Breast epithelium (tissue), 4 donors: ENCODE data around the gene IFRD1. TPM values are rescaled to one million over a fixed set of nuclear protein-coding genes. Genes with fewer than 3 reads are reported as not detected.

ENCODE experiments used
- DNase-seq, 2 donors: peaks; one replicate each; pipeline ENCODE4 v3.0.0-alpha.2; 2019; ENCODE audit warnings: low spot score in 2 of 2
- H3K27ac ChIP-seq, 2 donors: fragments of 200-600 bp; sonication (generic) in 1 of 2; one replicate each; pipeline ENCODE4 v1.5.1; 2016 to 2019; ENCODE audit warnings: mild to moderate bottlenecking in 1 of 2
- H3K27me3 ChIP-seq, 2 donors: fragments of 200-600 bp; sonication (generic) in 1 of 2; one replicate each; pipeline versions ENCODE4 v1.5.1 to v1.6.0; 2017 to 2019; ENCODE audit warnings: control low read depth in 1 of 2, mild to moderate bottlenecking in 1 of 2
- H3K36me3 ChIP-seq: fragments of 200-600 bp; one replicate; pipeline ENCODE4 v1.5.1; 2019
- H3K4me1 ChIP-seq, 2 donors: fragments of 200-600 bp; sonication (generic); one replicate each; pipeline ENCODE4 v1.5.1; 2016 to 2019; ENCODE audit warnings: control low read depth in 1 of 2
- H3K4me3 ChIP-seq, 3 donors: fragments of 200-600 bp; sonication (generic); 1 replicate in 2 of 3; 2 replicates in 1 of 3; pipeline ENCODE4 v1.5.1; 2016 to 2019; ENCODE audit warnings: mild to moderate bottlenecking in 3 of 3, moderate library complexity in 2 of 3
- H3K9me3 ChIP-seq, 2 donors: fragments of 200-600 bp; sonication (generic) in 1 of 2; one replicate each; pipeline ENCODE4 v1.5.1; 2016 to 2019; ENCODE audit warnings: control low read depth in 1 of 2
- POLR2A ChIP-seq: fragments of 450-650 bp; IDR thresholded peaks from one replicate; pipeline ENCODE4 v1.6.1; 2016; ENCODE audit warnings: antibody characterized with exemption, mild to moderate bottlenecking, moderate library complexity
- POLR2AphosphoS5 ChIP-seq, 3 donors: sonication (generic); formaldehyde crosslinking; IDR thresholded peaks; one replicate each; pipeline ENCODE4 v1.6.1; 2017; ENCODE audit warnings: antibody characterized with exemption in 3 of 3
- intact Hi-C: fragments of 100-400 bp; cut with DNase I; formaldehyde crosslinking; loops from one replicate; pipeline ENCODE4 v1.15.1; 2023; ENCODE audit warnings: low total_unique reads
- total RNA-seq, 3 donors: library from RNA; depleted of rRNA; stranded (reverse); fragments of >200 nt; gene quantifications; one replicate each; pipeline ENCODE4 v1.1.0, GENCODE V29; 2016
- TF ChIP-seq, protein P1 (sequence below), 3 donors: fragments of 450-650 bp; IDR thresholded peaks; one replicate each; pipeline ENCODE4 v1.5.1; 2016 to 2017; ENCODE audit warnings: antibody characterized with exemption in 3 of 3, mild to moderate bottlenecking in 3 of 3, moderate library complexity in 3 of 3

Gene IFRD1
- total RNA-seq, 3 donors from 2014 or later: 82.7 to 146 (median 91.8) TPM

DNA sequence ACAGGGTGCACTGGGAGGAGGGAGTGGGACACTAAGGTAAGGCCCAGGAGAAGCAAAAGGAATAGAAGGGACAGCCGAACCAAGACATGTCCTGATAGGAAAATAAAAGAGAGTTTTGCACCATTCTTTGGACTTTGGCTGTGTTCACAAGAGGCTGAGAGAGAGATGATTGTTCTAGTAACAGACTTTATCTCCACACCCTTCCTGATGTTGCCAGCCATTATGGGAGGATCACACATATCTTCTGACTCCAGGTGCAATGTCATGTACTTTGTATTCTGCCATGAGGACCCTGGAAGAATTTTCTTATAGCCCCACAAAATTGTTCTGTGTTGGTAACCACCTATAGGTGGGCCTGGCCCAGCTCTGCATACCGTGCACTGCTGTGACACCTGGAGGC is 41.9 kb downstream of the IFRD1 start:
- TF ChIP-seq POLR2A (no peak), POLR2AphosphoS5 (IDR thresholded peaks at IDR 0.05) (no peak)
- TF ChIP-seq, protein P1, sequence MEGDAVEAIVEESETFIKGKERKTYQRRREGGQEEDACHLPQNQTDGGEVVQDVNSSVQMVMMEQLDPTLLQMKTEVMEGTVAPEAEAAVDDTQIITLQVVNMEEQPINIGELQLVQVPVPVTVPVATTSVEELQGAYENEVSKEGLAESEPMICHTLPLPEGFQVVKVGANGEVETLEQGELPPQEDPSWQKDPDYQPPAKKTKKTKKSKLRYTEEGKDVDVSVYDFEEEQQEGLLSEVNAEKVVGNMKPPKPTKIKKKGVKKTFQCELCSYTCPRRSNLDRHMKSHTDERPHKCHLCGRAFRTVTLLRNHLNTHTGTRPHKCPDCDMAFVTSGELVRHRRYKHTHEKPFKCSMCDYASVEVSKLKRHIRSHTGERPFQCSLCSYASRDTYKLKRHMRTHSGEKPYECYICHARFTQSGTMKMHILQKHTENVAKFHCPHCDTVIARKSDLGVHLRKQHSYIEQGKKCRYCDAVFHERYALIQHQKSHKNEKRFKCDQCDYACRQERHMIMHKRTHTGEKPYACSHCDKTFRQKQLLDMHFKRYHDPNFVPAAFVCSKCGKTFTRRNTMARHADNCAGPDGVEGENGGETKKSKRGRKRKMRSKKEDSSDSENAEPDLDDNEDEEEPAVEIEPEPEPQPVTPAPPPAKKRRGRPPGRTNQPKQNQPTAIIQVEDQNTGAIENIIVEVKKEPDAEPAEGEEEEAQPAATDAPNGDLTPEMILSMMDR (IDR thresholded peaks at IDR 0.05): no peak
- no peaks in the 10 kb centered on the region for H3K9me3 ChIP-seq
- H3K36me3 ChIP-seq: no peaks in the 10 kb centered on the region
- no peak overlapping the region for H3K27ac ChIP-seq
- no peak for DNase-seq
- H3K4me3 ChIP-seq: no peak overlapping the region
- no peaks in the 10 kb centered on the region for H3K4me1 ChIP-seq
- intact Hi-C loops: no loop called here
- H3K27me3 ChIP-seq: no peaks in the 10 kb centered on the region

DNA sequence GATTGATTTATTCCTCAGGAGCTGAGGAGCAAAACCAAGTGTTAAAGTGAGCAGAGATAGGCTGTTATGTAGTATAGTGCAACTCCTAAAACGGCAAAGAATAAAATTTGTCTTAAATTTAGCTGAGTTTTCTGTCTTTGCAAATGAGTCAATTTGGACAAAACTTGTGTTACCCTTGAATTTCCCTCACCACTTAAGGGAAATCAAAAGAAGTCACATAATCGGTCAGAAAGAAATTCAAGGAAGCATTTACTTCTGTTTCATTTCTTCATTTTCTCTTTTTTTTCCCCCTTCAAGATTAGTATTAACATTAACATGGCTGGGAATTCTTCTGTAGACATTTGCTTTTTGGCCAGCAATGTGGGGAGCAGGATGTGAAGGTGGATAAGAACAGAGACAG is 44.4 kb downstream of the IFRD1 start:
- intact Hi-C loops: no loop called here
- Histone ChIP-seq H3K4me3 (no peak overlapping the region), H3K27me3 (no peaks in the 10 kb centered on the region), H3K9me3 (no peaks in the 10 kb centered on the region), H3K27ac (peak overlapping the region in 1 of 2 donors; percentile 64), H3K4me1 (no peaks in the 10 kb centered on the region), H3K36me3 (no peaks in the 10 kb centered on the region)
- TF ChIP-seq, protein P1 (IDR thresholded peaks at IDR 0.05): no peak
- TF ChIP-seq POLR2A (no peak), POLR2AphosphoS5 (IDR thresholded peaks at IDR 0.05) (no peak)
- no peak for DNase-seq

DNA sequence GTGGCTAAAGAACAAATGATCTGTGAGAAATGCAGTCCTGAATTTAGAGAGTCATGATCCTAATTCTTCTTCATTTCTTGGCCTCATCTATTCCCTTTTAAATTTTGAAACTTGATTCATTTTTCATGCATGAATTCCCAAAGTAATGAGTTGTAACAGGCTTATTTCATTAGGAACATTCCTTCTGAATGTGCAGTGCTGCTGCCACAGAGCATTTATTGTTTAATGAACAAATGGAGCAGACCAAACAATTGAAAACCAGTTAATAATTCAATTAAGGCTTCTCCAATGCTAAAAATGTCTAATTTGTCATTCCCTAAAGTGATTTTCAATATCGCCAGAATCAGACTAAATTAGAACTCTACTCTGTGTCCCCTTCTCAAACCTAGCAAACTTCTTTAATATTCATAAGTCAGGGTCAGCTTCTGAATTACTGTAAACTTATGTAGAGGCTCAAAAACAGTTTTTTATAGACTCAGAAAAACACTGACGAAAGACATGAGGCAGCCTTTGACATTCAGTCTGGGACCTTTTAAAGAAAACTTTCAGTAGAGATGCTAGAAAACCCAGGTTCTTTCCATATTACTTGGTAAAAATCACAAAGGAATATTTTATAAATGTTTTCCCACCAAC is 45.0 kb downstream of the IFRD1 start:
- TF ChIP-seq, protein P1 (IDR thresholded peaks at IDR 0.05): no peak
- TF ChIP-seq POLR2AphosphoS5 (IDR thresholded peaks at IDR 0.05) (no peak), POLR2A (no peak)
- Histone ChIP-seq H3K4me3 (no peak overlapping the region), H3K36me3 (no peaks in the 10 kb centered on the region), H3K27me3 (no peaks in the 10 kb centered on the region), H3K4me1 (no peaks in the 10 kb centered on the region), H3K27ac (peak overlapping the region; percentile 40 to 64), H3K9me3 (no peaks in the 10 kb centered on the region)
- intact Hi-C loops: no loop called here
- DNase-seq: no peak

DNA sequence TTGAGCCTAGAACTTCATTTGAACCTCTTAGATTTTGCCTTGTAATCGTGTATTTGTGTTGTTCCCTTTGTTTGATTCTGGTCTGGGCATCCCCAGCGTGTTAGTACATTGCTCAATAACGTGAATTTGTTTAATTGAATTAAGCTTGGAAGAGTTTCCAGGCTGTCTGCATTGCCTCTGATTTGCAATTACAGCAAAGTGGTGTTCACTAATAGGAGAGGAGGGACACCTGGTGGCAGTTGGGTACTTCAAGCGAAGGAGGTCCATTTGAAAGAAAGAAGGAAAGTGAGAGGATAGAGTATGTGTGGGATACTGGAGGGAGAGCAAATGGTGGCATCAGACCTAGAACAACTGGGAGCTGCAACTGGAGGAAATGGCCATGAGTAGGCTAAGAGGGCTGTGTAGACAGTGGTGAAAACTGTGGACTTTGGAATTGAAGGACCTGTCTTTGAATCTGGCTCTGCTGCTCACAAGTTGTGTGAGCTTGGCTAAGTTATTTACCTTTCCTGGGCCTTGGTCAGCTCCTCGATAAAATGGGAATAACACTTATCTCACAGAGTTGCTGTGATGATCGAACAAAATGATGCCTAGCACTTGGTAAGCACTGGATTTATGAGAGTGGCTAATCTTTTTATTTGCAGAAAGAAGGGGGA is 45.7 kb downstream of the IFRD1 start:
- TF ChIP-seq, protein P1 (IDR thresholded peaks at IDR 0.05): peak; percentile 54 to 79 (median 74)
- TF ChIP-seq POLR2A (no peak), POLR2AphosphoS5 (IDR thresholded peaks at IDR 0.05) (no peak)
- H3K27me3 ChIP-seq: no peaks in the 10 kb centered on the region
- H3K27ac ChIP-seq: peak overlapping the region in 1 of 2 donors; percentile 40
- no peaks in the 10 kb centered on the region for H3K36me3 ChIP-seq
- peak in 1 of 2 donors; percentile 62 for DNase-seq
- intact Hi-C loops: no loop called here
- no peak overlapping the region for H3K4me3 ChIP-seq
- no peaks in the 10 kb centered on the region for H3K4me1 ChIP-seq
- H3K9me3 ChIP-seq: no peaks in the 10 kb centered on the region

DNA sequence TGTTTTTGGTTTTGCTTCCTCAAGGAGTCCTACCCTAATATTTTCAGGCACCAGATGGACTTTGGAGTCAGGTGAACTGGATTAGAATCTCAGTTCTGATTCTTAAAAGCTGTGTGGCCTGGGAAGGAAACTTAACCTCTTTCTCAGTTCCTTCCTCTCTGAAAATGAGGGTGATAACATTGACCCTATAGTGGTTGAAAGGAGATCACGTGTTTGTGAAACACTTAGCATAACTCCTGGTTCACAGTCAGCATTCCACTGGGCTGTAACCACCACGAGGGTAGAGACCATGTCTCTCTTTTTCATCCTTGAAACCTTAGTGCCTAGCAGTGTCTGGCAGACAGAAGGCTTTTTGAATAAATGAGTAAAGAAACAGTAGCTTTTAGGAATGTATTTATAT is 47.2 kb downstream of the IFRD1 start:
- DNase-seq: no peak
- no peaks in the 10 kb centered on the region for H3K36me3 ChIP-seq
- no peak for TF ChIP-seq POLR2AphosphoS5 (IDR thresholded peaks at IDR 0.05)
- TF ChIP-seq, protein P1 (IDR thresholded peaks at IDR 0.05): no peak
- no peak for TF ChIP-seq POLR2A
- no peak overlapping the region for H3K27ac ChIP-seq
- intact Hi-C loops: no loop called here
- no peaks in the 10 kb centered on the region for H3K4me1 ChIP-seq
- H3K4me3 ChIP-seq: no peak overlapping the region
- no peaks in the 10 kb centered on the region for H3K27me3 ChIP-seq
- H3K9me3 ChIP-seq: no peaks in the 10 kb centered on the region
